H9 (cell line): ENCODE results near the gene MAGI1. TPM values are rescaled to one million over a fixed set of nuclear protein-coding genes. Genes with fewer than 3 reads are reported as not detected.

Experiments
- DNase-seq: peaks from one replicate; pipeline ENCODE4 v3.0.0-alpha.2; 2017
- H2AFZ ChIP-seq: one replicate; pipeline ENCODE4 v1.6.1; 2013; ENCODE audit warnings: mild to moderate bottlenecking, low read length, control low read depth, moderate library complexity
- H2AK5ac ChIP-seq: 2 replicates; pipeline ENCODE4 v1.6.1; 2013; ENCODE audit warnings: low read length, control low read depth, mixed read lengths; ENCODE audit not compliant: insufficient read length
- H2BK120ac ChIP-seq: one replicate; pipeline ENCODE4 v1.6.1; 2013; ENCODE audit warnings: low read depth, mild to moderate bottlenecking, low read length, control low read depth, inconsistent platforms; ENCODE audit not compliant: poor library complexity, severe bottlenecking
- H2BK12ac ChIP-seq: 2 replicates; pipeline ENCODE4 v1.6.1; 2013; ENCODE audit warnings: low read length, control low read depth, mixed read lengths, low read depth; ENCODE audit not compliant: insufficient read length
- H2BK15ac ChIP-seq: 2 replicates; pipeline ENCODE4 v1.6.1; 2013; ENCODE audit warnings: low read depth, low read length, control low read depth
- H2BK20ac ChIP-seq: one replicate; pipeline ENCODE4 v1.6.1; 2013; ENCODE audit warnings: low read depth, mild to moderate bottlenecking, low read length, control low read depth, inconsistent platforms; ENCODE audit not compliant: poor library complexity, severe bottlenecking
- H2BK5ac ChIP-seq: 2 replicates; pipeline ENCODE4 v1.6.1; 2013; ENCODE audit warnings: low read length, control low read depth, mixed read lengths; ENCODE audit not compliant: insufficient read length
- H3K14ac ChIP-seq: 2 replicates; pipeline ENCODE4 v1.6.1; 2013; ENCODE audit warnings: low read length, control low read depth; ENCODE audit not compliant: insufficient read depth
- H3K18ac ChIP-seq: 2 replicates; pipeline ENCODE4 v1.6.1; 2013; ENCODE audit warnings: low read depth, mild to moderate bottlenecking, mixed read lengths, low read length, control low read depth; ENCODE audit not compliant: insufficient read length
- H3K23ac ChIP-seq: 2 replicates; pipeline ENCODE4 v1.6.1; 2013; ENCODE audit warnings: low read length, control low read depth, mixed read lengths, low read depth; ENCODE audit not compliant: insufficient read length
- H3K23me2 ChIP-seq: 2 replicates; pipeline ENCODE4 v1.6.1; 2013; ENCODE audit warnings: low read depth, mild to moderate bottlenecking, mixed read lengths, low read length, control low read depth; ENCODE audit not compliant: insufficient read length, poor library complexity, severe bottlenecking
- H3K27ac ChIP-seq: 2 replicates; pipeline ENCODE4 v1.5.1; 2013; ENCODE audit warnings: low read length, control low read depth, mixed read lengths, low read depth; ENCODE audit not compliant: insufficient read length
- H3K27me3 ChIP-seq: 2 replicates; pipeline ENCODE4 v1.6.1; 2013; ENCODE audit warnings: low read length, control low read depth, inconsistent platforms; ENCODE audit not compliant: insufficient read depth
- H3K4ac ChIP-seq: 2 replicates; pipeline ENCODE4 v1.6.1; 2013; ENCODE audit warnings: low read depth, mild to moderate bottlenecking, control low read depth, inconsistent platforms, low read length, moderate library complexity
- H3K4me1 ChIP-seq: 2 replicates; pipeline ENCODE4 v1.6.1; 2013; ENCODE audit warnings: low read length, control low read depth, inconsistent platforms; ENCODE audit not compliant: insufficient read depth
- H3K4me2 ChIP-seq: 2 replicates; pipeline ENCODE4 v1.6.1; 2013; ENCODE audit warnings: low read length, control low read depth, mixed read lengths; ENCODE audit not compliant: insufficient read length, insufficient read depth
- H3K56ac ChIP-seq: 2 replicates; pipeline ENCODE4 v1.6.1; 2013; ENCODE audit warnings: low read depth, mild to moderate bottlenecking, mixed read lengths, low read length, control low read depth; ENCODE audit not compliant: insufficient read length
- H3K79me1 ChIP-seq: 2 replicates; pipeline ENCODE4 v1.6.1; 2013; ENCODE audit warnings: low read depth, mild to moderate bottlenecking, moderate library complexity, low read length, control low read depth, inconsistent platforms; ENCODE audit not compliant: insufficient read depth, poor library complexity, severe bottlenecking
- H3K79me2 ChIP-seq: 2 replicates; pipeline ENCODE4 v1.6.1; 2013; ENCODE audit warnings: low read length, control low read depth, inconsistent platforms; ENCODE audit not compliant: insufficient read depth
- H3K9ac ChIP-seq: 2 replicates; pipeline ENCODE4 v1.6.1; 2013; ENCODE audit warnings: low read length, control low read depth, mixed read lengths; ENCODE audit not compliant: insufficient read length; ENCODE audit errors: extremely low read depth
- H3K9me3 ChIP-seq: one replicate; pipeline ENCODE4 v1.6.1; 2013; ENCODE audit warnings: low read depth, low read length, inconsistent platforms; ENCODE audit not compliant: control insufficient read depth
- H3T11ph ChIP-seq: one replicate; pipeline ENCODE4 v1.6.1; 2013; ENCODE audit warnings: mild to moderate bottlenecking, low read length, control low read depth, inconsistent platforms
- H4K20me1 ChIP-seq: one replicate; pipeline ENCODE4 v1.6.1; 2013; ENCODE audit not compliant: control insufficient read depth, insufficient read length, insufficient read depth
- H4K5ac ChIP-seq: 2 replicates; pipeline ENCODE4 v1.6.1; 2013; ENCODE audit warnings: low read depth, mild to moderate bottlenecking, mixed read lengths, low read length, control low read depth; ENCODE audit not compliant: insufficient read length
- H4K8ac ChIP-seq: replicated peaks from 2 replicates; pipeline ENCODE4 v1.6.1; 2013; ENCODE audit warnings: low read length, control low read depth, mixed read lengths, low read depth; ENCODE audit not compliant: insufficient read length
- H4K91ac ChIP-seq: 2 replicates; pipeline ENCODE4 v1.6.1; 2013; ENCODE audit warnings: low read depth, mild to moderate bottlenecking, moderate library complexity, mixed read lengths, low read length, control low read depth; ENCODE audit not compliant: insufficient read length
- H3K27ac Mint-ChIP-seq, 3 experiments: 2 replicates in 2 of 3; 3 replicates in 1 of 3; pipeline ENCODE4 v1.8.0; 2020 to 2021; ENCODE audit warnings: mixed read lengths in 3 of 3, mild to moderate bottlenecking in 1 of 3, moderate library complexity in 1 of 3
- H3K27me3 Mint-ChIP-seq: 2 replicates; pipeline ENCODE4 v1.8.0; 2021; ENCODE audit warnings: low read depth, mild to moderate bottlenecking, moderate library complexity, mixed read lengths
- H3K36me3 Mint-ChIP-seq, 3 experiments: 2 replicates in 2 of 3; 3 replicates in 1 of 3; pipeline ENCODE4 v1.8.0; 2020 to 2021; ENCODE audit warnings: low read depth in 3 of 3, mixed read lengths in 3 of 3; ENCODE audit not compliant: insufficient read depth in 1 of 3
- H3K4me1 Mint-ChIP-seq, 2 experiments: 2 replicates each; pipeline ENCODE4 v1.8.0; 2020; ENCODE audit warnings: mixed read lengths in 2 of 2
- H3K4me3 Mint-ChIP-seq, 2 experiments: 2 replicates in 1 of 2; 3 replicates in 1 of 2; pipeline ENCODE4 v1.8.0; 2020 to 2021; ENCODE audit warnings: mild to moderate bottlenecking in 2 of 2, mixed read lengths in 2 of 2, moderate library complexity in 1 of 2
- H3K9me3 Mint-ChIP-seq, 2 experiments: 2 replicates in 1 of 2; 3 replicates in 1 of 2; pipeline ENCODE4 v1.8.0; 2020; ENCODE audit warnings: mild to moderate bottlenecking in 2 of 2, mixed read lengths in 2 of 2, moderate library complexity in 1 of 2
- CTCF ChIP-seq: fragments of 200-600 bp; sonication (generic); conservative IDR thresholded peaks from 3 replicates; pipeline ENCODE4 v1.8.0; 2021; ENCODE audit warnings: antibody characterized with exemption, mild to moderate bottlenecking
- WGBS: extraction: QIAGEN DNeasy Blood & Tissue Kit; methylation state at CpG from one replicate; pipeline ENCODE4 v1.1.7; 2013; ENCODE audit warnings: missing lambda C conversion rate, low lambda C conversion rate, mixed read lengths; ENCODE audit not compliant: insufficient read length; ENCODE audit errors: extremely low coverage; 5-methylcytosine and 5-hydroxymethylcytosine counted together
- total RNA-seq: library from RNA; stranded (reverse); gene quantifications from 2 replicates; pipeline ENCODE4 v1.2.1, GENCODE V29; 2021

The MAGI1 gene
- total RNA-seq, 1 experiment from 2014 or later: 65.7 TPM

DNA sequence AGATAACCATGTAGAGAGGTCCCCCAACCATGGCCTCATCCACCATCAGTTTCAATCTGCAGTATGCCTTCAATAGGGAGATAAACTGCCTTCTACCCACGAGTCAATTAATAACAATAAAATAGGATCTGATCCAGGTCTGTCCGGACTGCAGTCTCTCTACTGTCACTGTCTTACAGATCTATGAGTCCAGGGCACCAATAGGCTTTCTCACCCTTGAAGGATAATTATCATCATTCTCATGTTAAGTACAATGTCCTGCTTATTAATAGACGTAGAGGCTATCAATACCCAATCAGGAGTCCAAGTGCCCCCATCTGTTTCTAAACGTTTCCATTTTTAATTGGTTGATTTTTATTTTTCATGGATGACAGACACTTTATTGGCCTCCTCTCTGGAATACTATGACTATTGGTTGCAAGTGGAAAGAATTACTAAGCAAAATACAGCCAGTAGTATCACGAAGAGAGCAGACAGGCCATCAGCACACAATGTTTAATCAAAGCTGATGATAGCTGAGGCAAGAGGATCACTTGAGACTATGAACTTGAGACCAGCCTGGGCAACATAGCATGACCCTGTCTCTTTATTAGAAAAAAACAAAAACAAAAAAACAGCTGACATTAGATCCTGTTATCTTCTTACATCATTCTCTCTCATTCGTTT, 480.7 kb downstream of the MAGI1 start:
- Histone ChIP-seq H3K4me1 (no peaks in the 10 kb centered on the region; the same call in 1 of the 2 replicates), H3K56ac (no peak overlapping the region), H3K27me3 (no peaks in the 10 kb centered on the region), H3K79me1 (no peaks in the 10 kb centered on the region), H3K79me2 (peaks cover 6% of the 10 kb centered on the region; the same call in 1 of the 2 replicates), H3K4me2 (no peak overlapping the region), H2BK5ac (no peak overlapping the region), H3K23me2 (no peaks in the 10 kb centered on the region), H3K4ac (no peak overlapping the region), H4K8ac (no peak overlapping the region), H3K14ac (no peak overlapping the region), H3K9ac (no peak overlapping the region), H2BK20ac (no peak overlapping the region), H4K20me1 (no peaks in the 10 kb centered on the region), H3K27ac (no peak overlapping the region), H2BK120ac (no peak overlapping the region), H3K9me3 (no peaks in the 10 kb centered on the region), H2AK5ac (no peak overlapping the region), H3T11ph (no peak overlapping the region), H4K91ac (no peak overlapping the region), H4K5ac (no peak overlapping the region), H2BK15ac (no peak overlapping the region), H3K23ac (no peak overlapping the region), H2AFZ (no peak overlapping the region), H2BK12ac (no peak overlapping the region), H3K18ac (no peak overlapping the region)
- H3K9me3 Mint-ChIP-seq: no peaks in the 10 kb centered on the region
- peaks cover 28 to 38% of the 10 kb centered on the region in 2 experiments for H3K4me1 Mint-ChIP-seq
- WGBS: no CpG with 5 or more reads among the region's 6 CpGs
- peak overlapping the region in 1 of 3 experiments; percentile 58; a peak in 1 of 7 replicates for H3K27ac Mint-ChIP-seq
- DNase-seq: no peak
- H3K27me3 Mint-ChIP-seq: no peaks in the 10 kb centered on the region
- no peak overlapping the region for H3K4me3 Mint-ChIP-seq
- H3K36me3 Mint-ChIP-seq: no peaks in the 10 kb centered on the region
- TF ChIP-seq CTCF: no peak
